HG03139 (cell line): ENCODE data around the gene TRIM41.

Experiments used
- ATAC-seq: cut with Tn5 transposase; IDR thresholded peaks from one replicate; pipeline ENCODE4 v1.9.1; 2021; ENCODE audit not compliant: unreplicated experiment

Gene TRIM41

DNA sequence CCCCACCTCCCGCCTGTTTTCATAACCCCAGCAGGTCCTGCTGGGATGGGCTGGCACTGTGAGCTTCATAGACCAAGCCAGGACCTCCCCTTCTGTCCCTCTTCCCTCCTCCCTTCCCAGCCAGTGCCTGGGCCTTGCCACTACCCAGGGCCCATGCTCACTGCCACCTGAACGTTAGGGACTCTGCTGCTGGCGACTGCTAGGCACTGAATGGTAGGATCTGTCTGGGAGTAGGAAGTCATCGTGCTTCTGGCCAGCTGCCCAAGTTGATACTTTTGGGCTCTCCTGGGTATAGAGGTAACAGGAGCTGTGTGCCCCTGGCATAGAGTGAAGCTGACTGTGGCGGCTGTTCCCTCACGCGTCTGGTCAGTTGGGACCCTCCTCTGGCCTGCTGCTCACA lies 8.4 kb downstream of the TRIM41 start:
- no peak for ATAC-seq

DNA sequence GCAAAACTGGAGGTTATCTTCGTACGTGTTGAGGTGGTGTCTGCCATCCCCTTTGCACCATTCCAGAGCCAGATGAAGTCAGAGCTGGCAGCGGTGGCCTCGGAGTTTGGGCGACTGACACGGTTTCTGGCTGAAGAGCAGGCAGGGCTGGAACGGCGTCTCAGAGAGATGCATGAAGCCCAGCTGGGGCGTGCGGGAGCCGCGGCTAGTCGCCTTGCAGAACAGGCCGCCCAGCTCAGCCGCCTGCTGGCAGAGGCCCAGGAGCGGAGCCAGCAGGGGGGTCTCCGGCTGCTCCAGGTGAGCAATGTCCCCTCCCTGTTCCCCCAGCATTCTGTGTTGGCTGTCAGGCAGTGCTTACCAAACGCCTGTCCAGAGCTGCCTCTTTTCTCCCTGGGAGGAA lies 9.5 kb downstream of the TRIM41 start:
- no peak for ATAC-seq

DNA sequence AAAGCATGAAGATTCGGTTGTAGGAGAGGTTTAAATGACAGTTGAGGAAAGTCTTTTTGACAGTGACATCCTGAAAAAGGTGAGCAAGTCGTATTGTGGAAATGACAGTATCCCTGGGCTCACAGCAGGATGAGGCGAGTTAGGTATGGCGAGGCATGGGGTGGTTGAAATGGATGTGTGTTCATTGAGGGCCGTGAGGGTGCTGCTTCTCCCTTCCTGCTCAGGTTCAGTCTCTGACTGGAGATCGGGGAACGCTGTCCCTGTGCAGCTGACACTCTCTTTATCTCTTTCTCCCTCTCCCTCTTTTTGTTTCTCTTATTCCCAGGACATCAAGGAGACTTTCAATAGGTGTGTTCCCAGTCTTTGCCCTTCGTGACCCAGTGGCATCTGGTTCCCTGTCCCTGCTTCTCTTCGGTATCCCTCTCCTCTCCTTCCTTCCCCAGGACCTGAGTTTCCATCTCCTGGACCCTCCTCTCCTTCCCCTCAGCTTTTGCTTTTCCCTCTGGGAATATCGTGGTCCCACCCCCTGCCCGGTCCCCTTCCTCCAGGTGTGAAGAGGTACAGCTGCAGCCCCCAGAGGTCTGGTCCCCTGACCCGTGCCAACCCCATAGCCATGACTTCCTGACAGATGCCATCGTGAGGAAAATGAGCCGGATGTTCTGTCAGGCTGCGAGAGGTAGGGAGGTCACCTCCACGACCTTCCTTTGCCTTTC lies 10.2 kb downstream of the TRIM41 start:
- ATAC-seq, result no peak

DNA sequence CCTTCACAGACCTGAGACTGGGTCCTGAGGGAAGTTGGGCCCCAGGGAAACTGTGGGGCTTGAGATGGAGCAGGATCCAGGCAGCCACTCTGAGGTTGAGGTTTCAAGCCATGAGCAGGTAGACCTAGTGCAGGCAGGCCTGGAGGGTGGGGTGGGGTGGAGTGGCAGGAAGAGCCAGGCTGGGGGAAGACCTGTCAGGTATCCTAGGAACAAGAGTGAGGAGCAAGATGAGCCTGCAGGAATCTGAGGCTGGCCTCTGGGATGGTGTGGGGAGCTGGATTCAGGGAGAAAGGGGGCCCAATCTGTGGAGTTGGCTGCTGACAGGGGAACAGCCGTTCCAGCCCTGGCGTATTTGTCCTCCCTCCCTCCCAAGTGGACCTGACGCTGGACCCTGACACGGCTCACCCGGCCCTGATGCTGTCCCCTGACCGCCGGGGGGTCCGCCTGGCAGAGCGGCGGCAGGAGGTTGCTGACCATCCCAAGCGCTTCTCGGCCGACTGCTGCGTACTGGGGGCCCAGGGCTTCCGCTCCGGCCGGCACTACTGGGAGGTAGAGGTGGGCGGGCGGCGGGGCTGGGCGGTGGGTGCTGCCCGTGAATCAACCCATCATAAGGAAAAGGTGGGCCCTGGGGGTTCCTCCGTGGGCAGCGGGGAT lies 10.8 kb downstream of the TRIM41 start:
- no peak for ATAC-seq

DNA sequence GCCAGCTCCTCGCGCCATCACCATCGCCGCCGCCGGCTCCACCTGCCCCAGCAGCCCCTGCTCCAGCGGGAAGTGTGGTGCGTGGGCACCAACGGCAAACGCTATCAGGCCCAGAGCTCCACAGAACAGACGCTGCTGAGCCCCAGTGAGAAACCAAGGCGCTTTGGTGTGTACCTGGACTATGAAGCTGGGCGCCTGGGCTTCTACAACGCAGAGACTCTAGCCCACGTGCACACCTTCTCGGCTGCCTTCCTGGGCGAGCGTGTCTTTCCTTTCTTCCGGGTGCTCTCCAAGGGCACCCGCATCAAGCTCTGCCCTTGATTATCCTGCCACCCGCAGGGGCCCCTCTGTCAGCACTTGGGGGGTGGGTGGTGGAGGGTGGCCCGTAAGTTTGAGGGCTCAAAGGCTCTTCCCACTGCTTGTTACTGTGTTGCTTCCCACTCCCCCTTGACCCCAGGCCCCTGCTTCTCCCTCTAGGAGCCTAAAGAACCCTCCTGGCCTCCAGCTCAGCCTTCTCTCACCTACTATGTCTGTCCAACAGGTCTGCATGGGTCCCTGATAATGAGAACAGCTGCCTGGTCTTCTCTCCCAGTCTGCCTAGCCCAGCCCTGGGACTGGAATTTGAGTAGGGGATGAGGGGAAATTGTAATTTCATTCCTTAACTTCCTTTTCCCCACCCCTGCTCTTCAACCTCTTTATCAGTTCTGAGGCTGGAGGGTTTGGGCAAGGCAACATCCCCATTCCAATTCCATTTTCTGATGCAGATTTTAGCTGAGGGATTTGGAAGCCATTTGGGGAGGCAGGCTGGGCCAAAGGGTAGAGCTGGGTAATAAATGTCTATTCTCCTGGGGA lies 11.6 kb downstream of the TRIM41 start:
- ATAC-seq, result no peak

DNA sequence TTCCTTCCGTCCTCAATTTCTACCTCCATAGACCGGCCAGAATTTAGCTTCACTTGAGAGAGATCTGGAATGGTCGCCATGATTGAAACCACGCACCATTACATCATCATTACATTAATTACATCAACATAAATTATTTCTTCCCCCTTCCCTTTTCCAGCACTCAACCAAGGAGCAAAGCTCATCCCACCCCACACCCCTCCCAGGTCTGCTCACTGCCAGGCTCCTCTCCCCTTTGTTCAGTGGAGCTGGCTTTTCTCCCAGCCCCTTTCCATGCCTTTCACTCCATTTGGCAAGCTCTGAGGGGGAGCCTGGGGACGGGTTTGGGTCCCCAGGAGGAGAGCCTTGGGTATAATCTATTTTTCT lies 12.2 kb downstream of the TRIM41 start:
- no peak for ATAC-seq

DNA sequence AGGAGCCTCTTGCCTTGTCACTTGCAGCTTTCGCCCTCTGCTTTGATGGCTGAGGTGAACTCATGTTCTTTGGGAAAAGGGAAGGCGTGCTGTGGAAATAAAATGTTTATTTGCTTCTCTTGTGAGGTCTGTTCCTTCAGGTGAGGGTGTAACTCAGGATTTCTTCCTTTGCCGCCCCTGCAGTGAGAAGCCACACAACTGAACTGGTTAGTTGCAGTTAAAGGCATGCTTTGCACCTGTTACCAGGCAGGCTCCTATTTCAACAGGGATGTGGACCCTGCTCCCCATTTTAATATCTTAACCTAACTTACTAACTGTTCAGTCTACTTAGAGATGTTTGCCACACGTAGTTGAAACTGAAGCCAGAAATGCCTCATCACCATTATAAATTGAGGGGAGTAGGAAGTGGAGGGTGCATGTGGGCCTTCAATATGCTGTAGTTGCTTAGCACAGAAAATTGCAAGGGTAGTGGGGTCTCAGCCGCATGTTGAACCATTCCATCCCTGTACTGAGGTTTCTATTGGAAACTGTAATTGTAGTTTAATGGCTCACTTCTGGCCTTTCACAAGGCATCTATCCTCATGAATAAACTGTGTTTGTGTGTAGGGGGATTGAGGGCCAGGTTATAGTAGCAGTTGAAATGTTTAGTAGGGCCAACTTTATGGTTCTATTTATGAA lies 12.7 kb downstream of the TRIM41 start:
- no peak for ATAC-seq

DNA sequence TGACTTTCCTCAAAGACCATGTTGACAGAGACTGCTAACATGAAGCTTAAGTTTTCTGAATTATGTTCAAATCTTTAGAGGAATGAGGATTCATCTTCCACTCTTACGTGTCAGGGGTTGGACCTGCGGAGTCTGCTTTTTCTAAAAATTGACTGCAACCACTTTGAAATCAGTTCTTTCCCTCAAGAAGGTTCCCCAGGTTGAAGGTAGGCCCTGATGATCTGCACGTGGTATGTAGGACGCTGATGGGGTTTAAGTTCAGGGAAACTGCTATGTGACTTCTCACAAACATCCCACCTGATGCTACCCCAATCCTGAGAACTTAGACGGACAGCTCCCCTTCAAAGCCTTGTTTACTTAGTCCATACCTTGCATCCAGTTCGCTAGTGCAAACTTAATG lies 13.4 kb downstream of the TRIM41 start:
- no peak for ATAC-seq

DNA sequence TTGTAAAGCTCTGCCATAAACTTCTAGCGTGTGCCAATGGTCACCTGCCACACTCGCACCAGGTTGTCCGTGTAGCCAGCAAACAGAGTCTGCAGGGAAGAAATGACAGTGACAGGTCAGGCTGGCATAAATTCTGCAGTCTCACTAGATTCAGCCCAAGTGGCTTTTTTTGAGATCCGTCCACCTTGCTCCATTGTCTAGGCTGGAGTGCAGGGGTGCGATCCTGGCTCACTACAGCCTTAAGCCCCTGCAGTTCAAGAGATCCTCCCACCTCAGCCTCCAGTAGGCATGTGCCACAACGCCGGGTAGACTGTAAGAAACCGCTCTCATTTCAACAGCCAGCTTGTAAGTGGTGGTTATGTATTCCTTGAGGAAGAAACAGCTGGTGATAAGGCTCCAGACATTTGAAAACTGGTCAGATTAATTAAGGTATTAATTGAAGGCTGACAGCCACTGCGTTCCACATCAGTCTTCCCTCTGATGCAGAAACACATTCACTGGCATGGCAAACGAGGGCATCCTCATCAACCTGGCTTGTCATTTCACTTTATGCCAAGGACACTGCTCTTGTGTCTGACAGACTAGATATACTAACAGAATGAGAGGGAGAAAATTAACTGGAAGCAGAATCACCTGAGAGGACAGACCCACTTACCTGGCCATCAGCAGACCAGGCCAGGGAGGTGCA lies 14.0 kb downstream of the TRIM41 start:
- no peak for ATAC-seq

DNA sequence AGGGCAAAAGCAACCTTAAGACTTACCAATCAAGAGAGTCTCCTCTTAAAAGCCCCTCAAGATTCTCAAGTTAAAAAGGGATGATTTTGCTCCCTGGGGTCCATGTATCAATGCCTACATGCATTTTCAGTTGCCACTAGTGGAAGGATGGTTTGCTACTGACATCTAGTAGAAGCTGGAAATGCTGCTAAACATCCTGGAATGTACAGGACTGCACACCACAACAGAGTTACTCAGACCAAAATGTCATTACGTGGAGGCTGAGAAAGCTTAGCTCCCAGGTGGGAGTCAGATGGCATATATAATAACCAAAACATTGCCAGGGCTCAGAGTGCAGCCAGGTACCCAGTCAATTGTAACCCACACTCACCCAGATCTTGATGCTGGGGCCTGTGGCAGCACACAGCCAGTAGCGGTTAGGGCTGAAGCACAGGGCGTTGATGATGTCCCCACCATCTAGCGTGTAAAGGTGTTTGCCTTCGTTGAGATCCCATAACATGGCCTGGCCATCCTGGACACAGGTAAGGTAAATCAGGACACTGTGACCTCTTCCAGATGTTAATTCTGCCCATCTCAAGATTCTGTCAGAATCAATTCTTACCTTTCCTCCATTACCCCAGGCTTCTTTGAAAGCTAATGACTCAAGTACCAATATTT lies 14.8 kb downstream of the TRIM41 start:
- no peak for ATAC-seq

DNA sequence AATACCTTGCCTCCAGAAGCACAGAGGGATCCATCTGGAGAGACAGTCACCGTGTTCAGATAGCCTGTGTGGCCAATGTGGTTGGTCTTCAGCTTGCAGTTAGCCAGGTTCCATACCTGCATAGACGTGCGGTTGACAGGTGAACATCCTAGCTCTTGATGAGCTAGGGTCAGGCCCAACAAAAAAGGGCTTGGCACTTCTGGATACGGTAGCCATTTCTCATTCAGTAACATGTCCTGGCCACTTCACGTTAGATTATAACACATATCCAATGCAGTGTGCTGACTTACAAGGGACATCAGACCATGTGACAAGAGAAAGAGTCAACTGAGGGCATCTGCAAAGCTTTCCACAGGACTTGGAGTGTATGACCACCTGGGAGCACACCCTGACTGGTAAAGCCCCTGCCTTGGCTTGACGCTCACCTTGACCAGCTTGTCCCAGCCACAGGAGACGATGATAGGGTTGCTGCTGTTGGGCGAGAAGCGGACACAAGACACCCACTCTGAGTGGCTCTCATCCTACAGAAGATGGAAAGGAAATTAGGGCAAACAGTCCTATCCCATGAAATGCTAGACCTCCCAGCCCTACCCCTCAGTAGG lies 16.1 kb downstream of the TRIM41 start:
- no peak for ATAC-seq

DNA sequence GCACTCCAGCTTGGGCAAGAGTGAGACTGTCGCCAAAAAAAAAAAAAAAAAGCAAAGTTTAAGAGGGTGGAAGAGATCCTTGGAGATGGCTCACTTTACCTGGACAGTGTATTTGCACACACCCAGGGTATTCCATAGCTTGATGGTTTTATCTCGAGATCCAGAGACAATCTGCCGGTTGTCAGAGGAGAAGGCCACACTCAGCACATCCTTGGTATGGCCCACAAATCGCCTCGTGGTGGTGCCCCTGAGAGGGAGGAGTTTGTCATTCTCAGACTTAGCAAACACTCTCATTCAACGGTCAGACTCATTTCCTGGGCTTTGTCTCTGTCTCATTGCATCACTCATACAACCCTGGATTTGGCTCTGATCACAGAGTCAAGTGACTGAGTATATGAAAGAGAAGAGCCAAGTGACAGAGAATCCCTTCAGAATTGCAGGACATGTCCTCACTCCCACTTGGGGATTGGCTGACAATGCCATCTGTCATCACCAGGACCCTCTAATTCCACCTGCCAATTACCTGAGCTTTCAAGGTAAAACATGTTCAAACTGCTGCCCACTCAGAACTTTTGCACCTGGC lies 18.4 kb downstream of the TRIM41 start:
- ATAC-seq, result no peak

DNA sequence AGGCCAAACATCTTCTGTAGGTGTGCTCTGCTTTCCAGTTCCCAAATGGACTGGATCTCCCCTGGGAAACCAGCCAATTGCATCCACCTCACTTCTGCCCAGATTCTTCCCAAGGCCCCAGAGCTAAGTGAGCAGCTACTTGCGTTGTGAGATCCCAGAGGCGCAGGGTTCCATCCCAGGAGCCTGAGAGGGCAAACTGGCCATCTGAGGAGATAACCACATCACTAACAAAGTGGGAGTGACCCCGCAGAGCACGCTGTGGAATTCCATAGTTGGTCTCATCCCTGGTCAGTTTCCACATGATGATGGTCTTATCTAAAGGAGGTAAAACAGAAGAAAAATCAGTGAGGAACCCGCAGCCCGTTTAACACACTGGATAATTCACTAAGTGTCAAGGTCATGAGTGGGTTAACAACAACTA lies 19.0 kb downstream of the TRIM41 start:
- ATAC-seq, result no peak

DNA sequence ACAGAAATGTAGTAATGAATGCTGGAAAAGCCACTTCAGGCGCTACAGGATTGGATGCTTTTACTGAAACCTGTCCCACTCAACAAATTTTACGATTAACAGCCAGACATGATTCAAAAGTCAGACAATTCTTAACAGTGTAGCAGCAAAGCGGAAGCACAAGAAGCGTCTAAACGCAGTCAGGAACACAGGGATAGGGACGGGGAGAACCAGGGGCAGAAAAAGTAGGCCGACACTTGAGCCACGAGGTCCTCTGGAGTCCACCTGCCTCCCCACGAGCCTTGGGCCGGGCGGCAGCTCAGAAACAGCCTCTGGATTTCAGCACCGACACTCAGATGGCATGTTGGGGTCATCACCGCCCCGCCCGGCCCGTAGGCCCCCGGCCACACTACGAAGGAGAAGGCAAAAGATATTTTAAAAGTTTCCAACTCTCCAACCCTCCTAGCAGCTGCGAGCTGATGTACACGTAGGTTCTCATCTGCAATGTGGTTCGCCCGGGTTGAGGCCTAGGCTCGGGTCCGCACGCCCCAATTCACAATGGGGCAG lies 20.0 kb downstream of the TRIM41 start:
- ATAC-seq, result no peak

DNA sequence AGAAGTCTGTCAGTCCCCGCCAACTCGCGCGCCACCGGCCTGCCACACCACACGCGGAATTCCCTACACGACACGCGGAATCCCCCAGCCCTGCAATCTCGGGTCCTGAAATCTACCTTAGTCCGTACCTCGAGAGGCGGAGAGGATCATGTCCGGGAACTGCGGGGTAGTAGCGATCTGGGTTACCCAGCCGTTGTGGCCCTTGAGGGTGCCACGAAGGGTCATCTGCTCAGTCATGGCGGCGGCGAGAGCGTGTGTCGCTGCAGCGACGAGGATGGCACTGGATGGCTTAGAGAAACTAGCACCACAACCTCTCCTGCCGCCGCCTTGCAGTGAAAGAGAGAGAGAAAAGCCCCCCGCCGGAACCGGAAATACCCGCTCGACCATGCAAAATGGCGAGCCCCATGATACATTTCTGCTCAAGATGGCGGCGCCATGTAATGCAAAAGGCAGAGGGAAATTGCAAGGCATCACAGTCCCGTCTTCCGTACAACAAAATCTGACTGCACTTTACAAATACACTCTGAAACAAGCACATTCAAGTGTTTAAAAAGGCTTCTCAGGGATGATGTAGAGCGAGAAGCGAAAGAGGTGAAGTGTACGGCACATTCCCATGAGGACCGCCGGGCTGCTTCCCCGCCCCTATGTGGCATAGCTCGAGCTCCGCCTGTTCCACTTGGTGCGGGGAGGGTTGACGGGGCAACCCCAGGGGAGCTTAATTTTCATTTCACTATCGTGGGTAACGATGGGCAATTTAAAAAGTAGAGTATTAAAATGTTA lies 20.7 kb downstream of the TRIM41 start, which contains the start of gene RACK1:
Gene RACK1 (minus strand): TSS at position 343 of the 780 bp plus-strand sequence. CDS start 106 bp downstream, at position 237.
- ATAC-seq, result peak; percentile 54

DNA sequence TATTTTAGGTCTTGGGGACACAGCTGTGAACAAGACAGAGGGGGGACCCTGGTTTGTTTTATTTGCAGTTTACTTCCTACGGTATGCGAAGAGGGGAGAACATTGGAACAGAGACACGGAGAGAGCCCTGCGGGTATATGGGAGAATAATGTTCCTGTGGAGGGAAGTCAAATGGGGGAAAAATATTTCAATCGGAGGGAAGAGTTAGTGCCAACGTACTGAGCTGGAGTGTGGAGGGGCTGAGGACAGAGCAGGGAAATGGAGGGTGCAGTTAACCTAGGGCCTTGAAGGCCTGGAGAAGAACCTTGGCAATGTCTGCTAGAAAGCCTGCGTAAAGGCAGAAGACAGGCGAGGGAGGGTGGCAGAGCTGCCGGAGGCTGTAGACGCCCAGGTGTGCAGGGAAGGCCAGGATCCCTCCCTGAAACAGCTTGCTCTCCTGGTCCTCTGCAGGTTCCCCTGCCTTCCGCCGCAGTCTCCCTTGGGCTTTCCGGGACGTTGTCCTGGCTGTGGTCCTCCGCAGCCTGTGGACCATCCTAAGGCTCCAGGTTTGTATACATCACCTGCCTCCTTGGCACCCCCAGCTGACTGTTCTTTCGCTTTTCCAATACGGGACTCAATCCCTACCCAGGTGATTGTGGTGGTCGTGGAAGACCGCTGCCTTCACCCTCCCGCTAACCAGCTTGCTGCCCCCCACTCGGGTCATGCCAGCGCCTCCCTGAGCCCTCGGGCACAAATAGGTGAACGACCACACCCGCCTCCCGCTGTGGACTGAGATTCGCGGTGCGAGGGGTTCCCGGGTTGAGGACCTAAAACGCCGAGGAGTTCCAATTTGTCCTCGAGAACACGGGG lies 22.6 kb downstream of the TRIM41 start:
- ATAC-seq, result peak; percentile 1

DNA sequence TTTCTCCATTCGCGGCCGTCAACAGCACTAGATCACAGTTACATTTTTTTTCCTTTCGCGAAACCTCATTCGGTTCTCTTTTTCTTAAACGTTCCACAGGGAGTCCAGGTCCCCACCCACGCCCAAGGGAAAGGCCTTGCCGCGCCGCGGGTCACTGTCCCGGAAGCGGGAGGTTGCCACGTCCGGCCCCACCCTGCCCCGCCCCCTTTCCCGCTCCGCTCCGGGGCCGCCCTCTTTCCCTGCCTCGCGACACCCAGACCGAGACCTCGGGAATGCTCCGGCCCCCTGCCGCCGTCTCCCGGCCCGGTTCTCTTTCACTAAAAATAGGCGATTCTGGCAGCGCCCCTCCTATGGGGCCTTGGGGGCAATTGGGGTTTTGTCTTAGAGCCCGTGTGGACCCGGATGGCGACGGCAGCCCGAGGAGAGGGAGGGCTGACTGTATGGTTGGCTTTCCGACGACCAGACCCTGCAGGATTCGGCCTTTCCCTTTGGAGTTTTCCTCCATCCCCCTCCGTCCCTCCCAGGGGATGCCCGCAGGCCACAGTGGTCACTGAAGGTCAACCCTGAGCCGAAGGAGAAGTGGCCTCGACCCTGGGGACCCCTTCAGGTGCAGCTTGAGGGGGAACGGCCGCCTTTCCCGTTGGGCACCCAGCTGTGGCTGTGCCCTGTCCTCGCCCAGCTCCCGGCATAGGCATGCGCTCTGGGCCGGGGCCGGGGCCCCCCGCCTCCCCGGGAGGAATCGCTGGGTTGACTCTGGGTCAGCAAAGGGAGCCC lies 23.4 kb downstream of the TRIM41 start:
- ATAC-seq, result peak; percentile 41
